ENCODE results near the gene TM9SF4.
A peak's percentile ranks its signal among the peaks of the same experiment; 100 is the strongest.

Gene TM9SF4

GRCh38 chr20:32113591-32114260, 4.2 kb downstream of the TM9SF4 start:
- no peak overlapping the region for H3K4me3 ChIP-seq (replicated peaks; ENCODE audit: insufficient read depth, low read length)
- DNase-seq (ENCODE audit: low read depth in 1 of 2, low spot score in 1 of 2): peak in 1 of 2 experiments; percentile 47

DNA sequence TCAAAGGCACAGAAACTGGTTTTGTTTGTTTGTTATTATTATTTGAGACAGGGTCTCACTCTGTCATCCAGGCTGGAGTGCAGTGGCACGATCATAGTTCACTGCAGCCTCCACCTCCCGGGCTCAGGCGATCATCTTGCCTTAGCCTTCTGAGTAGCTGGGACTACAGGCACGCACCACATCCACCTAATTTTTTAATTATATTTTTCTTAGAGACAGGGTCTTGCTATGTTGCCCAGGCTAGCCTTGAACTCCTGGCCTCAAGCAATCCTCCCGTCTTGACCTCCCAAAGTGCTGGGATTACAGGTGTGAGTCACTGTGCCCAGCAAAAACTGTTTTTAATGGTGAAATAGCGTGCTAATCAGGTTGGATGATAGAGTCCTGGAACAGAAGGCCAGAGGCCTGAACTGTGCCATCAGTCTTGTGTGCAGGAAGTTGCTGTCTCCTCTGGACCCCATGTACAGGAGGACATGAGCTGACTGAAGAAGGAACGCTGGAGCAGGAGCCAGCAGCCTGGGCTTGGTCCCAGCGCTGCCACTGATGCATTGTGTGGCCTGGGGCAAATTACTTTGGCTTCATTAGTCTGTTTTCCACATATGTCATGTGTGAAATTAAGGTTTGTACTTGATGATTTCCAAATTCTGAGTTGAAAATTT, 4.9 kb downstream of the TM9SF4 start:
- H3K4me3 ChIP-seq (replicated peaks; ENCODE audit: insufficient read depth, low read length): no peak overlapping the region
- no peak overlapping the region for H3K27ac ChIP-seq (replicated peaks)
- no peak for DNase-seq (ENCODE audit: low read depth in 1 of 2, low spot score in 1 of 2)
- TF ChIP-seq, protein P1, sequence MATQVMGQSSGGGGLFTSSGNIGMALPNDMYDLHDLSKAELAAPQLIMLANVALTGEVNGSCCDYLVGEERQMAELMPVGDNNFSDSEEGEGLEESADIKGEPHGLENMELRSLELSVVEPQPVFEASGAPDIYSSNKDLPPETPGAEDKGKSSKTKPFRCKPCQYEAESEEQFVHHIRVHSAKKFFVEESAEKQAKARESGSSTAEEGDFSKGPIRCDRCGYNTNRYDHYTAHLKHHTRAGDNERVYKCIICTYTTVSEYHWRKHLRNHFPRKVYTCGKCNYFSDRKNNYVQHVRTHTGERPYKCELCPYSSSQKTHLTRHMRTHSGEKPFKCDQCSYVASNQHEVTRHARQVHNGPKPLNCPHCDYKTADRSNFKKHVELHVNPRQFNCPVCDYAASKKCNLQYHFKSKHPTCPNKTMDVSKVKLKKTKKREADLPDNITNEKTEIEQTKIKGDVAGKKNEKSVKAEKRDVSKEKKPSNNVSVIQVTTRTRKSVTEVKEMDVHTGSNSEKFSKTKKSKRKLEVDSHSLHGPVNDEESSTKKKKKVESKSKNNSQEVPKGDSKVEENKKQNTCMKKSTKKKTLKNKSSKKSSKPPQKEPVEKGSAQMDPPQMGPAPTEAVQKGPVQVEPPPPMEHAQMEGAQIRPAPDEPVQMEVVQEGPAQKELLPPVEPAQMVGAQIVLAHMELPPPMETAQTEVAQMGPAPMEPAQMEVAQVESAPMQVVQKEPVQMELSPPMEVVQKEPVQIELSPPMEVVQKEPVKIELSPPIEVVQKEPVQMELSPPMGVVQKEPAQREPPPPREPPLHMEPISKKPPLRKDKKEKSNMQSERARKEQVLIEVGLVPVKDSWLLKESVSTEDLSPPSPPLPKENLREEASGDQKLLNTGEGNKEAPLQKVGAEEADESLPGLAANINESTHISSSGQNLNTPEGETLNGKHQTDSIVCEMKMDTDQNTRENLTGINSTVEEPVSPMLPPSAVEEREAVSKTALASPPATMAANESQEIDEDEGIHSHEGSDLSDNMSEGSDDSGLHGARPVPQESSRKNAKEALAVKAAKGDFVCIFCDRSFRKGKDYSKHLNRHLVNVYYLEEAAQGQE (IDR thresholded peaks at IDR 0.05; ENCODE audit: insufficient replicate concordance, low read depth): no peak
- TF ChIP-seq POLR2AphosphoS5 (IDR thresholded peaks at IDR 0.05; ENCODE audit: low read depth) (no peak), CTCF (IDR thresholded peaks at IDR 0.05; ENCODE audit: insufficient read depth, low read length) (no peak), GABPA (IDR thresholded peaks at IDR 0.05; ENCODE audit: low read depth) (no peak), SPI1 (IDR thresholded peaks at IDR 0.05; ENCODE audit: borderline replicate concordance, low read depth) (no peak)
- no peaks in the 10 kb centered on the region for H3K27me3 ChIP-seq (ENCODE audit: insufficient read depth, poor library complexity, severe bottlenecking)

More at GRCh38 chr20:32113591-32114260, 4.2 kb downstream of the TM9SF4 start:
- 0 out of 2 replicates have a peak overlapping the region, but pooled peaks have one; percentile 40 for H3K27ac ChIP-seq (replicated peaks)
- no peaks in the 10 kb centered on the region for H3K27me3 ChIP-seq (ENCODE audit: insufficient read depth, poor library complexity, severe bottlenecking)
- TF ChIP-seq POLR2AphosphoS5 (IDR thresholded peaks at IDR 0.05; ENCODE audit: low read depth) (no peak), GABPA (IDR thresholded peaks at IDR 0.05; ENCODE audit: low read depth) (no peak), CTCF (IDR thresholded peaks at IDR 0.05; ENCODE audit: insufficient read depth, low read length) (no peak)

- Histone ChIP-seq H3K4me3 (replicated peaks; ENCODE audit: insufficient read depth, low read length) (no peak overlapping the region), H3K27me3 (ENCODE audit: insufficient read depth, poor library complexity, severe bottlenecking) (no peaks in the 10 kb centered on the region), H3K27ac (replicated peaks) (no peak overlapping the region)
- DNase-seq (ENCODE audit: low read depth in 1 of 2, low spot score in 1 of 2): no peak
- TF ChIP-seq CTCF (IDR thresholded peaks at IDR 0.05; ENCODE audit: insufficient read depth, low read length): no peak
- TF ChIP-seq, protein P1 (IDR thresholded peaks at IDR 0.05; ENCODE audit: insufficient replicate concordance, low read depth): no peak
- TF ChIP-seq GABPA (IDR thresholded peaks at IDR 0.05; ENCODE audit: low read depth): no peak
- TF ChIP-seq SPI1 (IDR thresholded peaks at IDR 0.05; ENCODE audit: borderline replicate concordance, low read depth): no peak
- no peak for TF ChIP-seq POLR2AphosphoS5 (IDR thresholded peaks at IDR 0.05; ENCODE audit: low read depth)
Measured at GRCh38 chr20:32115211-32115767, 5.8 kb downstream of the TM9SF4 start.

Data from HL-60 (cell line).